Measurements from ENCODE around the gene PER1.

DNA sequence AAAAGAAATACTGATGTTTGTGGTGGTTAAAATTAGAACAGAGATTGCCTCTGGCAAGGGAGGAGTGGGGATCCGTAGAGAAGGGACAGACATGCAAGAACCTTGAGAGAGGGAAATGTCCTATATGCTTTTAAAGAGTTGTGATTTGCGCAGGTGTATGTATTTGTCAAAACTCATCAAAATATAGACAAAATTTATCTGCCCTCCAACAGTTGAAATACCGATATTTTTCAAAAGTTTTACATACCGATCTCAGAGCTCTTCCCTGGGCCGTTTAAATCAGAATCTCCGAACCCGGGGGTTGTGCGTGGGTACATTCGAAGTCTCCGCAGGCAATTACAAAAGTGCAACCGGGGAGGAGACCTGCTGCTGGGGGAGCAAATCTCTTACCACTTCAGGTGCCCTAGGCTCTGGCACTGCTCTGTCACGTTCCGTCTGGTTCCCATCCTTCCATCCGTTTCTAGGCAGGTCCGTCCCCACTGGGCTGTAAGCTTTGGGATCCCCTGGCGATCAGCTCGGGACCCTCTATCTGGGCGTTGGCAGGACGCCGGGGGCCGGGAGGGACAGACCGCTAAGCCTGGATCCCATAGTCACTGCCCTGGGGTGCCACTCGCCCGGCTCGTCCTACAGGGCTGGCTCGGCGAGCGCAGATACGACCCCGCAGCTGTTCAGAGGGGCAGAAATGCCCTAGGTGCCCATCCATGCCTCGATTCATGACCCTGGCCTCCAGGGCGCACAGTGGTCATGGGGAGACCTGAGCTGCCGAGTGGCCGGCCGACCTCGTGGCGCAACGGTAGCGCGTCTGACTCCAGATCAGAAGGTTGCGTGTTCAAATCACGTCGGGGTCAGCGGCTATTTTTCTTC, 33.6 kb upstream of the PER1 start:
- TF ChIP-seq, protein P1, sequence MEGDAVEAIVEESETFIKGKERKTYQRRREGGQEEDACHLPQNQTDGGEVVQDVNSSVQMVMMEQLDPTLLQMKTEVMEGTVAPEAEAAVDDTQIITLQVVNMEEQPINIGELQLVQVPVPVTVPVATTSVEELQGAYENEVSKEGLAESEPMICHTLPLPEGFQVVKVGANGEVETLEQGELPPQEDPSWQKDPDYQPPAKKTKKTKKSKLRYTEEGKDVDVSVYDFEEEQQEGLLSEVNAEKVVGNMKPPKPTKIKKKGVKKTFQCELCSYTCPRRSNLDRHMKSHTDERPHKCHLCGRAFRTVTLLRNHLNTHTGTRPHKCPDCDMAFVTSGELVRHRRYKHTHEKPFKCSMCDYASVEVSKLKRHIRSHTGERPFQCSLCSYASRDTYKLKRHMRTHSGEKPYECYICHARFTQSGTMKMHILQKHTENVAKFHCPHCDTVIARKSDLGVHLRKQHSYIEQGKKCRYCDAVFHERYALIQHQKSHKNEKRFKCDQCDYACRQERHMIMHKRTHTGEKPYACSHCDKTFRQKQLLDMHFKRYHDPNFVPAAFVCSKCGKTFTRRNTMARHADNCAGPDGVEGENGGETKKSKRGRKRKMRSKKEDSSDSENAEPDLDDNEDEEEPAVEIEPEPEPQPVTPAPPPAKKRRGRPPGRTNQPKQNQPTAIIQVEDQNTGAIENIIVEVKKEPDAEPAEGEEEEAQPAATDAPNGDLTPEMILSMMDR (conservative IDR thresholded peaks at IDR 0.05; ENCODE audit: low read depth, low read length): no peak
- TF ChIP-seq EZH2 (IDR thresholded peaks at IDR 0.05; ENCODE audit: borderline replicate concordance, low read depth, low read length, poor library complexity, severe bottlenecking): no peak

Measured in A673 (cell line).